VCaP (cell line): ENCODE measurements around the gene UBE2Z.
A peak's percentile ranks its signal among the peaks of the same experiment; 100 is the strongest.

ENCODE experiments used
- H3K27ac ChIP-seq: fragments of 450-650 bp; 2 replicates; pipeline ENCODE4 v1.5.1; 2017
- CTCF ChIP-seq: fragments of 450-650 bp; conservative IDR thresholded peaks from 2 replicates; pipeline ENCODE4 v1.5.1; 2017; ENCODE audit warnings: mild to moderate bottlenecking, moderate library complexity

The UBE2Z gene

GRCh38 chr17:48944515-48945260, 36.5 kb downstream of the UBE2Z start, which contains the start of gene SNF8:
Gene SNF8 (minus strand): TSS chr17:48944842. CDS start chr17:48944734, 108 bp downstream.
- no peak for TF ChIP-seq CTCF
- H3K27ac ChIP-seq = peak within 1 kb of the TSS; percentile 78

- H3K27ac ChIP-seq = peak overlapping the region; percentile 78
These were observed 37.0 kb downstream of the UBE2Z start for GRCh38 chr17:48945261-48945651.

- no peak for TF ChIP-seq CTCF
- H3K27ac ChIP-seq = no peak overlapping the region
These were observed 43.4 kb downstream of the UBE2Z start for GRCh38 chr17:48951572-48951971.

GRCh38 chr17:48952904-48953303, 44.7 kb downstream of the UBE2Z start:
- no peak overlapping the region for H3K27ac ChIP-seq
- no peak for TF ChIP-seq CTCF

GRCh38 chr17:48954300-48954755, 46.1 kb downstream of the UBE2Z start:
- TF ChIP-seq CTCF = peak; percentile 46
- H3K27ac ChIP-seq = no peak overlapping the region

GRCh38 chr17:48960834-48961515, 52.8 kb downstream of the UBE2Z start:
- TF ChIP-seq CTCF = no peak
- H3K27ac ChIP-seq = no peak overlapping the region

GRCh38 chr17:48961516-48962233, 53.5 kb downstream of the UBE2Z start:
- no peak for TF ChIP-seq CTCF
- no peak overlapping the region for H3K27ac ChIP-seq
